AML-193 (cell line): Measurements from ENCODE around the gene BNC2.

Experiments
- DNase-seq, 2 experiments: peaks; one replicate each; lab custom pipeline; 2025; lab: John Stamatoyannopoulos, UW

BNC2 gene

DNA sequence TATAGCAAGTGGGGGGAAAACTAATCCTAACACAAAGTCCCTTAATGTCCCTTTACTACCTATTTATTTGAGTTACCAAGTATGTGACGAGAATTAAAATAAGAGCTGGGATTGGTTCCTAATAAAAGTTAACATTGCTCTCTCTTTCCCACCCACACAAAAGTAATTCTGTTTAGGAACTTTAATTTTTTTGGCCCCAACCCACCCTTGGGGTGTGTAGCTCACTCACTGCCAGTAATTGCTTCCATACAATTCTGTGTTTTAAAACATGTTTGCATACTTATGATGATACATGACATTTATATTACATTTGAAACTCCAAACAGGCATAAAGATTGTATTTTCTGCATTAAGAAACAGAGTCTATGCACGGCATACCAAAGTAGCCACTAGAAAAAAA, 106.5 kb downstream of the BNC2 start:
- DNase-seq: no peak

DNA sequence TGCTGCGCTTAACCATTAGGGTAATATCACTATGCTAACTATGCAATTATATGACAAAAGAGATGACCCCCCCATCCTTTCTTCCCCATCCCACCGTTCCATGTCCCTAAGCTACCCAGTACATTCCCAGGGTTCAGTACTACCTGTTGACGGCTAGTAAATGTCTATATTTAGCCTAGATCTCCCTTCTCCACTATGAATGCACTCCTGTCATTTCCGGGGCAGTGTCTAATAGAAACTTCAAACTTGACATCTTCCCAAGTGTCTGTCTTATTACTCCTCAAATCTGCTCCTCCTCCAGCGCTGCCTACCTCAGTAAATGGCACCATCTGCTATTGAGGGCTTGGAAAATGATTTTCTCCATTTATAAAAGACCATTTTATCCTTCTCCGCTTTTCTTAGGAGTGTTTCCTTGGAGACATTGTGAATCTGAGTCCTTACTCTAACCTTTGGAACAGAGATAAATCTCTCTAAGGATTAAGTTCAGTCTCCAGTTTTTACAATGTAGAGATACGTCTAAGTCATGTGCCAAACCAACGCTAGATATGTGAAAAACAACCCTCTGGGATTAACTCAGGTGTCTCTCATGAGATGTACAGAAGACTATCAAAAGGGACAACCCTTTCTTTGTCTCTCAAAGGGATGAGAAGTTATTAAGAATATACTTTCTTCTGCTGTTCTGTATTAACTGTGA, 114.9 kb downstream of the BNC2 start:
- no peak for DNase-seq

DNA sequence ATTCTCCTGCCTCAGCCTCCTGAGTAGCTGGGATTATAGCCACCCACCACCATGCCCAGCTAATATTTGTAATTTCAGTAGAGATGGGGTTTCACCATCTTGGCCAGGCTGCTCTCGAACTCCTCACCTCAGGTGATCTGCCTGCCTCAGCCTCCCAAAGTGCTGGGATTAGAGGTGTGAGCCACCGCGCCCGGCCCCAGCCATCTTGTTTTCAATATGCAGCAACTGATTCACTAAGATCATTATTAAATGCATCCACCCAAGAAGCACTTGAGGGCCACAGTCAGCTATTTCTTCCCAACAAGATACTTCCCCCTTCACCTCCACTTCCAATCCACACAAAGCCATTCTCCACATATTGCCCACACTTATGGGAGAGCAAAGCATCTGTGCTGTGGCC, 115.8 kb downstream of the BNC2 start:
- no peak for DNase-seq

DNA sequence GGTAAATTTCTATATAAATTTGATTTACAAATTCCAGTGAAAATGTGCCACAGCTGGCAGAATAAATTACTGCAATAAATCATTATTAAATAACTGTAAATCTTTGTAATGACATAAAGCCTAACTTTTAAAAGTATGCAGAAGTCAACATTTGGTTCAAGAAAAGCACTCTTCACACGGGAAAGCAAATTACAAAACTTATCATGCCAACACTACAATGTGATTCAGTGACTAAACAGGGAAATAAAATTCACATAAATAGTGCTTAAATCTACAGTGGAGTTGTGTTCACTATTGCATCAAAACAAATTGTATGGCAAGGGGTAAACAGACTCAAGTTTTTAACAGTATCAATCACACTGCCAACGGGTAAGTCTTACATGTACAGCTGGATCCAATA, 117.2 kb downstream of the BNC2 start:
- DNase-seq: no peak

DNA sequence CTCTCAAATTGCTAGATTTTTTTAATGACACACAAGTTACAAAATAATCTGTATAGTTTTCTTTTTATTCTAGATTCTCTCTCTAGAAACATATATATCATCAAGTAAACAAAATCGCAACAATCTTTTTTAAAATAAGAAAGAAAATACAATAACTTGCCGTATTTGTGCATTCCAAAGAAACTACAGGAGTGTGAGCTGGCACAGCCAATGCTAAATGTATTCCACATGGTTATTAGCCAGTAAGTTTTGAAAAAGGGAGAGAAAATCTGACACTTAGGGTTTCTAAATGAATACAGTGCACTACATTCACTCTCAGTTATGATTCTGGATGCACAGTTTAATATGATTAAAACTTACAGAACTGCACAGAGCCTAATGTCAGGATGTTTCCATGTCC, 117.9 kb downstream of the BNC2 start:
- DNase-seq: no peak

DNA sequence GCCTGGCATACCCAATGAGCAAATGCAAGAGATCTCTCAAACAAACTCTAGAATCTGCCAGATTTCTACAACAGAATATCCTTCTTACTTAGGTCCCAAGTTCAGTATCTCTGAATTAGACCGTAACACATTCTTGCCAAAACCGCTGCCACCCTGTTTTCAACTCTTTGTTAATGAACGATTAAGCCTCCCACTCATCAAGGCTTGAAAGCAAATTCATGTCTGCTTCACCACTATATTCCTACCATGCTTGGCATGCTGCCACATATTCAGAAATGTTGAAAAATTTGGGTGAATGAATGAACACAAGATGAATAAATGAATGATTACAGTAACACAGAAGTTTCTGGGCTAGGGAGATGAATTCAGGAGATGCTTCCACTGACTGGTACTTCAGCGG, 119.9 kb downstream of the BNC2 start:
- no peak for DNase-seq

DNA sequence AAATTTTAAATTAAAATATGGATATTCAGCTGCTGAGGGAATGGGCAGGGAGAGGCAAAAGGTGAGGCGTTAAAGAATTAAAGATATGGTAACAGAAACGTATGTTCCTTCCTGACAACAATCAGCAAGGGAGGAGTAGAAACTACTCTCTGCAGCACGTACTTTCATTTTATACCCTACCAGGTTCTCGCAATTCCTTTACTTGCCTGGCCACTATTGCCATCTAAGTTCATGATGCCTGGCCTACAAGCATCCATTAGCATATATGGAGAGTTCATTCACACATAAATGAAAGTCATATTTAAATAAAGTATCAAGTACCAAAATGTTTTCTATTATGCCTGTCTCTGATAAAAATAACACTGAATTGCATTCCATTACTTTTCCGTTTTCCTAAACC, 125.1 kb downstream of the BNC2 start:
- no peak for DNase-seq

DNA sequence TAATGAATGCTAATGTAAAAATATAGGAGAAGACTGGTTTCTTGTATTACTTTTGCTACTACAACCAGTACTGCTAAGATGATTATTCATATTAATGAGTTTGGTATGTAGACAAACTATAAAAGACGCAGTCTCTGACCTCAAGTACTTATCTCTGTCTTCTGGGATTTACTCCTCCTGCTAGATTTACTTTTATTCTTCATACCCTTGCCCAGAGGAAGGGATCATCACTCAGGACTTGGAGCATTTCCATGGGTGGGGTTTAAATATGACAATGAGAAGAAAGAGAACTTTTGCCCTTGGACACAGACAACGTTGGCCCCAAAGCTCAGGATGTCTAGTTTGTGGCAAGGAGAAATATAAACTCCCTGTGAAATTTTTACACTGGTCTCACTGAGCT, 126.1 kb downstream of the BNC2 start:
- DNase-seq: no peak

DNA sequence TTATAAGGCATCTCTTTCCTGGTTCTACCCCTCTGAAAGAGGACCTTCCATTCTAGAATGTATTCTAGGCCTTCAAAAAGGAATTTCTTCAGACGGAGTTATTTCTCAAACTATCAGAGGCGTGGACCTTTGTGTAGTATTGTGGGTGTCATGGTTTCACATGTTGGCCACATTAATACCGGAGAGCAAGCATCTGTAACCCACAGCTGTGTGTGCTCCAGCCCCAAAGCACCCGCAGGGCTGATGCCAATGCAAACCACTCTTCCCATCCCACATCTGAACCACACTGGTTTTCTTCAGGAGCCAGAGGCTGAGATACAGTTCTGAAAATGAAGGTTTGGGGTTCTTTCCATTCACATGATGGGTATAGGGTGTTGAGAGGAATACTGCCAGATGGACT, 127.1 kb downstream of the BNC2 start:
- DNase-seq: no peak

DNA sequence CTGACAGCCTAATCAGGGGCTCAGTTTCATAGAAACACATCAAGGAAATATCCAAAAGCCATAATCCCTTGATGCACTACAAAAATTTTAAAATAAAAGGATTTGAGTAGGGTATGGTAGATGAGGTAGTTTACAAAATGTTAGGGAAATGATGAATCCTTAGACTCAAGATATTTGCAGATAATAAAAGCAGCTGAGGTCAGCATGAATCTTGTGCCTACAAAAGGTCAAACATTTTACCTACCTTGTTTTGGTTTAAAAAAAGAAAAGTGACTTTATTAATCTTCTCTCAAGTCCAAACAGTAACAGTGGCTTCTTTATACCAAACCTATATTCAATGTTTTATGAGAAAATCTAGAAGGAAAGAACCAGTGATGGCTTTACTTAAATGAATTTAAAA, 135.5 kb downstream of the BNC2 start:
- no peak for DNase-seq

DNA sequence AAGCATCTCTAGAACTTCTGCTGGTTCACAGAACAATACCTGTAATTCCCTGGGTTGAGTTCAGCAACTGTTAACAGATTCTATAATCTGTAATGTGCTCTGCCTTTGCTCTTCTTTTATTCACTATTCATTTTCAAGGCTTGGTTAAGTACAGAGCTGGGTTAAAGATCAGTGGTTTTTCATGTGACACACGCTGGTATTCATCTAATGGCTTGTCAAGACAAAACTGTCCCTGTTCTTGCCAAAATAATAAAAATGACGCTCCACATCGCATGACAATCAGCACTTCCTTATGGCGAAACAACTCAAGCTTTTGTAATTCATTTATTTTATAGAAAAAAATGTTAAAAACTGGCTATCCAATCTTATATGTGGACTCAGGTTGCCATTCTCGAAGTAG, 137.9 kb downstream of the BNC2 start:
- DNase-seq: no peak

DNA sequence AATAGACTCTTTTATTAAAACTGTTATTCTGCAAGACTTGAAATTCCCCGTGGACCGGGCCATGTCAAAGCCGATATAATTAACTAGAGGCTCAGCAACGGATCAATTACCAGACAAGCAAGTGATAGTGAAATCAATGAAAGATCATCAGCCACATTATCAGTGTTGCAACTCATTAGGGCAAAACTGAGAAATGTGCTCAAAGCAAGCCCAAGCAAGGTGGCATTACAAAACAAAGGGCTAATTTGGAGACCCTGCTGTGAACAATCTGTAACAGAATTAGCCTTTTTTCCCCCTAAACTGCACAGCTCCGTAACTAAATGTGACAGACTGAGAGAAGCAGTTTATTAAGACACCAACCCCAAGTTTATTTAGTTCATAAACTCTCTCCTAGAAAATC, 140.3 kb downstream of the BNC2 start:
- no peak for DNase-seq

DNA sequence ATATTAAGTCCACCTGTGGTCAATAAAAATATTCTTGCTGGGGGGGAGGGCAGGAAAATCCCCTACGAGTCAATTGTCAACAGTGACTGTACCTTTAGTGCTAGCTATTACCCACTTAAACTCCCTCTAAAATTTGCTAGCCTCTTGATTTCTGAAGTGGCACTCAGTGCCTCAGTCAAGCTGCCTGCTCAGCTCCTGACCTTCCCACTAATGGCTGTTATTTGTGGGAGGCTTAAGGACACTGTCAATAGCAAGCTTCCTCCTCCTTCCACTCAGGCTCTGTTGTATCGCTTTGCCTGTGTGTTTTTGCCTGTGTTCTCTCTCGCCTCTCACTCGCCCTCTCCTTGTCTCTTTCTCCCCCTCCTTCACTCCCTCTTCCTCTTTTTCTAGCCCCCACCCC, 140.8 kb downstream of the BNC2 start:
- DNase-seq: no peak

DNA sequence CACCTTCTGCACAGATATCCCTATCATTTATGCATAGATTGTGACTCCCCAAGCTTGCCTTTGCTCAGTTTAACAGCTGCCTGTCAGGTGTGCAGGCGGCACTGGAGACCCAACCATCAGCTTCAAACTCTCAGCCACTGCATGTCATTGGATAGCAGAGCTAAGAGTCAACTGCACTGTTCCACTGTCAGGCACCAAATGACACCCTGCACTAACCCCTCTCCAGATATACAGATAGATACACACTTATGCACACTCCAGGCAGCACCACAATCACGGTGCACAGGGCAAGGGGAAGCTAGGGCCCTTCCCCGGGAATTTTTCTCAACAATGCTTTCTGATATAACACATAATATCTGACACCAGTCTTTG, 142.3 kb downstream of the BNC2 start:
- no peak for DNase-seq

DNA sequence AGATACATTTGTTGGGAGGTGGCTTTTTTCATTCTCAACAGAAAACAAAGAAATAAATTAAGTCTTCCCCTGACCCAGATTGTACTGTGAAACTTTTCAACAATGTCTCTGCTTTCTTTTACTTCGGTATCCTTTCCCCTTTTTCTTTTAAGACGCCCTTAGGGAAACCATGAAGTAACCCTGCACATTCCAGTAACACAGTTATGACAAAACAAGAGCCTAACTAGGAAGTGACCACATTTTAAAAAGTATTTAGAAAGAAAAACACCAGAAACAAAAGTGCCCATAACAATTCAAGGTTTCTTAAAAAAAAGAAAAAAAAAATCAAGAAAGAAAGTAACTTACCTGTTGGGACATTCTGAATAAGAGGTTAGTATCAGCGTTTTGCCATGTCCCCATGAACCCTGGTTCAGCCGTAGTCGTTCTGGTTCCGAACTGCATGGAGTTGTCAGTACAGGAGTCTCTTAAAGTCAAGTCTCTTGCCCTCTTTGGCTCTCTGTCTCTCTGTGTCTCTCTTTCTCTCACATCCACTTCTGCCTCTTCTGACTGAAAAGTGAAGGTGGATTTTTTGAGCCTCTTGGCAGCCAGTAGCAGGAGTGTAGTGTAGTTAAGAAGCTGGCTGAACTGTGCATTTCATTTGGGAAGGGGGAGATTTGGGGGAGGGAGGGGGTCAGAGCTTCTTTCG, 142.9 kb downstream of the BNC2 start:
- DNase-seq: no peak

DNA sequence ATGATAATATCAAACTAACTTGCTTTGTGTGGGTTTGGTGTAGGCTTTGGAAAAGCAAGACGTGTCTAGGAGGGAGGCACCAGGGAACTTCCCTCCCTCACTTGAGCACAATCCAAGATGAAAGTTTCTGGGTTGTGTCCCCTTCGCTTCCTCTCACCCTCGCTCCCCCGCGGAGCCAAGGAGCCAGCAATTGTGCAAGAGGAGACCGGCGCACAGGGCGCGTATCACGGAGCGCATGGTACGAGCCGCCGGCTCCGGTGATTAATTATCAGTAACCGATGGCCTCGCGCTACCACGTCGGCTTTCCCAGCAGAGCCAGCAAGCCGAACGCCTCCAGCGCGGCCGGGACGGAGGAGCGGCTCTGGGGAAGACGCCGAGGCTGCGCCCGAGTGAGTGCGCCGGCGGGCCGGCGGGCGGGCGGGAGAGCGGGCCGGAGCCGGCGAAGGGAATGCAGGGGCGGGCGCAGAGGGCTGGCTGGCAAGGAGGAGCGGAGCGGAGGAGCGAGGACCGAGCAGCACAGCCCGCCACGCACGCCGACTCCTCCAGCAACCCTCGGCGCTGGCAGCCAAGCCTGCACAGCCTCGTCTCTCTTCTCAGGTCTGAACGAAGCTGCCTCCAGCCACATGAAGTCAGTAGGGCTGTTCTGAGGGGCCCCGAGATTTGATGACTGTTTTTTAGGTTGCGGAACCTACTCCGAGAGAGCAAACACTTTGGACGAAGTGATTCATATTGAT, 143.6 kb downstream of the BNC2 start:
- no peak for DNase-seq

DNA sequence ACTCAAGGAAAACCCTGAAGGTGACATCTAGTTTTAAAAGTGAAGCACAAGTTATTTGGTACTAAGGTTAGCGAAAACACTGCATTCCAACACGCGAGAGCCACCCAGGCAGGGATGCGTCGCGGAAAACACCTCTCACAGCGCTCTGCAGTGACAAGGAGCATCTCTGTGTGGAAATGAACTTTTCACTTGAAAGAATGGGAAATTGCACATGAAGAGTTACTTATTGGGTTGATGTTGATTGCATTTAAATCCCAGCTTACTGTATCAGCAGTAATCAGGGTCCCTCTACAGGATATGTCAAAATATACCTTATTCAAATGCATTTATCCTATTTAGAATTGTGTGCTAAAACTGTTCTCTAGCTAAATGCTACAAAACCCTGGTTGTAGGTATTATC, 144.4 kb downstream of the BNC2 start:
- DNase-seq: no peak

DNA sequence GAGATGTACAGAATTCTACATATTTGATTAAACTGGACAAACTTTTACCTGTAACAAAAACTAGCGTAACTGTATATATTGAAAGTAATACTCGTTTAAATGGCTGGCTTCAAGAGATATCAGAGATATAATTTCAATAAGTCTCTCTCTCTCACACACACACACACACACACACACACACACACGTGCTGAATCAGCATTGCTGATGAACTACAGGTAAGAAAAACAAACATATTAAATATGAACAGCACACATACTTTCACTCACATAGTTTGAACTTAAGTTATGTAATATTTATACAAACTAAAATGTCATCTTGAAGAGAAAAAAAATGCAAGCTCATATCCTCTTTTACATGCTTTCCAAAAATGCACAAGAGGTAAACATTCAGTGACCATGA, 145.4 kb downstream of the BNC2 start:
- DNase-seq: no peak

DNA sequence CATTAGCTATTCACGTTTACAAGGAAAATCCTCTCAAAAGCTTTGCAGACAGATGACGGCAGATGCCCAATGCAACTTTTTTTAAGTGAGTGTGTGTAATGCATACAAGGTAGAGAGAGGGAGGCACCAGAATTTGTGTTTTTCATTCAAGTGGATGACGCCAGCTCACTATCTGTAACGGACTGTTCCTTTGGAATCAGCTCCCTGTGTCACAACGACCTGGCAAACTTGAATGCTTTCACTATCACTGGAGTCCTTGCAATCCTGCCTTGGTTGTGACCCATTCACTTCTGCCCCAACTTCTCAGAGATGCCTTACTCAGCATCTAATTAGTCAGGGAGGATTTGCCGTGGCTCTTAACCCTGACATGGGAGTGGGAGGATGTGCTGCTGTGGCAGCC, 148.5 kb downstream of the BNC2 start:
- no peak for DNase-seq

DNA sequence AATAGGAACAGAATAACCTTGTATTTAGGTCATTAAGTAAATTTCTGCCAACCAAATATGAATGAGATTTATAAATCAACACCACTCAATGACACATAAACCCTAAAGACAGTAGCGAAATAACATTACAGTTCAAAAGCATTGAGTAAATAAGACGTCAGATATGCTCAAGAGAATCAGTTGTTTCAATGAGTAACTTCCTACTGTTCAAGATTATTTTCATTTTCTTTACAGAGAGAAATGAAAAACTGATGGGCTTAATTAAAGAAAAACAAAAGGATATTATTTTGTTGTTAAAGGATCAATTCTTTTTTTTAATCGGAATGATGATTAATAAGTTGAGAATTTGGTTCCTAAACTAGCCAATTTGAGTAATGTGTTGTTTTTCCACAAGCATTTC, 150.1 kb downstream of the BNC2 start:
- DNase-seq: no peak

DNA sequence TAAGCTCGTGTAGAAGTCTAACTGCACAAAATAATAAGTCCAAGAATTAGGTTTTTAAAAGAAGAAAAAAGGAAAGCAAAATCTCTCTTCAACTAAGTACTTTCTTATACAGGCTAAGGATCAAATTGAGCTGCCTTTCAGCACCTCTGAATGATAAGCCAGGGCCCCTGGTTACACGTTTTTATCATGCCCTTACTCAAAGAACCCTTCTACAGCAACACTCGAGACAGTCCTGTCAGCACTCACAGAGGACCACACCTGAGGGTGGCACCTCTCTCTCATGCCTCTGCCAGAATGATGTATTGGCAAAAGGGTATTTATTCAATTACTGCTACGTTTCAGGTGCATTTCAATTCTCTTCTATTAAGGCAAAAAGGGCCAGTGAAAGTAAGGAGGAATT, 150.5 kb downstream of the BNC2 start:
- no peak for DNase-seq

DNA sequence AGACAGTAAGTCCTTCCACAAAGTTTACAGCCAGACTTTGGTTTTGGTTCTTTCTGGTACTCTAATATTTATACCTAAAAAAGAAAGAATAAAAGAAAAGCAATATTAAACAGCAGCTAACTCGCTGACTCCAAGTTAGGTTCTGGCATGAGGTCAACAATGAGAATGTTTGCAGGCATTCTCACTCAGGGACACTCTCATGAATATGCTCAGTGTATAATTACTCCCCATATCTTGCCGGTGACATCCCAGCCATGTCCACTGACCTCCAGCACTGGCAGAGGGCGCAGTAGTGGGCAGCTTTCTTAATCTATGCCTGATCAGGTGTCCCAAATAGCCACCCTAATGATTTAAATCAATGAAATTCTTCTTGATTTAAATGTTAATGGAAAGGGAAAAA, 151.5 kb downstream of the BNC2 start:
- no peak for DNase-seq

DNA sequence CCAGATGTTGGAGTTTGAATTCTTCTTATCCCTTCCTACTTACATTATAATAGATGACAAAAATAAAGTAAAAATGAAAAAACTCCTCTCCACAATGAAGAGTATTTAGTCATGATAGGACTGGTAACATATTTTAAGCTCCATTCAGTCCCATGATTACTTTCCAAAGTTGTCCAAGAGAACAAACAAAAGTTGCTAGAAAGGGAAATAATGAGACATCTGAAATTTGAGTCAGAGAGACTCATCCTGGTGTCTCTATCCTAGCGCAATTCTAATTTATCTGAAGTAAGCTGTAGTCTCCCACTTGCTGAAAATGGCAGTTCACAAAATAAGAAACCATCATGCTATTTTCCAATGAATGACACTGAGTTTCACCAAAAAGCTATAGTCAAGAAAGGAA, 152.2 kb downstream of the BNC2 start:
- no peak for DNase-seq

DNA sequence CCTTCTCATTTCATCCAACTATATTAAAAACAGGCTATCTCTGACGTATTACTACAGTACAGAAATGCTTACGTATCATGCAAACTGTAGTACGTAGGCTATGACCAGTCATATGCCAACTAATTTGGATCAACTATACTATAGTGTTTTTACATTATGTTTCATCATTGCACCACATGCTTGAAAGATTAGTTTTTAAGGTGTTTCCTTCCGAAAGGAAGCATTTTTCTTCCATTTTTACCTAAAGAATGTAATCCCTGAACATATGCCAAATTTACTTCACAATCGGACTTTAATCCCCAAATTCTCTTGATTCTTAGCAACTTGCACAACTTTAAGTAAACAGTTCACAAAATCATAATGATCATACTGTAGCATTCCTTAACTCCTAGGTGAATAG, 153.9 kb downstream of the BNC2 start:
- no peak for DNase-seq
